Stimulated activated CD8-positive, alpha-beta memory T cell treated with anti-CD3 and anti-CD28 coated beads, Interleukin-4, amount 100 ng/mL, for 1 hour (primary cell): ENCODE data around the gene NKD2.
"Not testable (repeated sequence)": the region's sequence is repeated elsewhere in the genome, so short reads cannot be mapped to it uniquely, and the experiment has no call there.

ENCODE experiments used
- DNase-seq, 2 donors: peaks; one replicate each; pipeline ENCODE4 v3.0.0-alpha.2; 2020; ENCODE audit warnings: low read depth in 2 of 2, low spot score in 1 of 2

NKD2 gene

GRCh38 chr5:1068204-1068894 lies 59.7 kb downstream of the NKD2 start:
- no peak for DNase-seq

- DNase-seq, result no peak
Measured at GRCh38 chr5:1068895-1069719, 60.5 kb downstream of the NKD2 start.

- no peak for DNase-seq
Measured at GRCh38 chr5:1069720-1070088, 61.1 kb downstream of the NKD2 start.

- no peak for DNase-seq
Measured at GRCh38 chr5:1073239-1074102, 64.9 kb downstream of the NKD2 start.

- DNase-seq, result no peak
Measured at GRCh38 chr5:1074226-1074625, 65.6 kb downstream of the NKD2 start.

GRCh38 chr5:1074816-1075554 lies 66.4 kb downstream of the NKD2 start:
- DNase-seq, result no peak

GRCh38 chr5:1075555-1075881 lies 66.9 kb downstream of the NKD2 start:
- DNase-seq, result no peak

GRCh38 chr5:1075931-1076330 lies 67.3 kb downstream of the NKD2 start:
- no peak for DNase-seq

- DNase-seq, result no peak
Measured at GRCh38 chr5:1076406-1076805, 67.8 kb downstream of the NKD2 start.

GRCh38 chr5:1077026-1077425 lies 68.4 kb downstream of the NKD2 start:
- no peak for DNase-seq

GRCh38 chr5:1077491-1078020 lies 69.0 kb downstream of the NKD2 start:
- no peak for DNase-seq

- no peak for DNase-seq
Measured at GRCh38 chr5:1078206-1078605, 69.6 kb downstream of the NKD2 start.

GRCh38 chr5:1078851-1079250 lies 70.2 kb downstream of the NKD2 start:
- no peak for DNase-seq

GRCh38 chr5:1079486-1079885 lies 70.9 kb downstream of the NKD2 start:
- DNase-seq, result no peak

- no peak for DNase-seq
Measured at GRCh38 chr5:1079961-1080360, 71.4 kb downstream of the NKD2 start.

GRCh38 chr5:1080432-1080831 lies 71.8 kb downstream of the NKD2 start:
- no peak for DNase-seq

- no peak for DNase-seq
Measured at GRCh38 chr5:1081519-1081918, 72.9 kb downstream of the NKD2 start.

GRCh38 chr5:1083026-1083425 lies 74.4 kb downstream of the NKD2 start:
- not testable (repeated sequence) for DNase-seq

- DNase-seq, result no peak
Measured at GRCh38 chr5:1083823-1084605, 75.4 kb downstream of the NKD2 start.

- no peak for DNase-seq
Measured at GRCh38 chr5:1085391-1085790, 76.8 kb downstream of the NKD2 start.
